Upper lobe of right lung (tissue), 1 donor: Measurements from ENCODE around the gene NME1. TPM values are rescaled to one million over a fixed set of nuclear protein-coding genes. Genes with fewer than 3 reads are reported as not detected.

Source experiments
- ATAC-seq: fragments of 200-7000 bp; cut with Tn5 transposase; one replicate; pipeline ENCODE4 v1.9.1; 2020; ENCODE audit warnings: mild to moderate bottlenecking, moderate library complexity
- DNase-seq: peaks from one replicate; pipeline ENCODE4 v3.0.0-alpha.2; 2020
- H3K27ac ChIP-seq: fragments of 200-600 bp; one replicate; pipeline ENCODE4 v1.8.0; 2022
- H3K27me3 ChIP-seq: fragments of 200-600 bp; one replicate; pipeline ENCODE4 v1.8.0; 2022; ENCODE audit warnings: mild to moderate bottlenecking
- H3K36me3 ChIP-seq: fragments of 200-600 bp; one replicate; pipeline ENCODE4 v1.8.0; 2022
- H3K4me1 ChIP-seq: fragments of 200-600 bp; one replicate; pipeline ENCODE4 v1.8.0; 2022
- H3K4me3 ChIP-seq: fragments of 200-600 bp; one replicate; pipeline ENCODE4 v1.8.0; 2022; ENCODE audit warnings: mild to moderate bottlenecking
- H3K9me3 ChIP-seq: fragments of 200-600 bp; one replicate; pipeline ENCODE4 v1.8.0; 2022
- intact Hi-C: fragments of 100-400 bp; cut with DNase I; formaldehyde crosslinking; loops from one replicate; pipeline ENCODE4 v1.11.0; 2022
- total RNA-seq: library from RNA; stranded (reverse); fragmentation: NEBNext Ultra II Directional; extraction: Animal tissue kit (Norgen Biotek cat#: 25700); gene quantifications from one replicate; pipeline ENCODE4 v1.2.1, GENCODE V29; 2021
- TF ChIP-seq, protein P1 (sequence below): fragments of 200-600 bp; IDR thresholded peaks from one replicate; pipeline ENCODE4 v1.8.0; 2022; ENCODE audit warnings: antibody characterized with exemption
- donor health status: DM: no; HTN: yes; CAD: no; lungs with severe emphysema.

Gene NME1
- total RNA-seq, 1 donor from 2014 or later: 29.4 TPM

DNA sequence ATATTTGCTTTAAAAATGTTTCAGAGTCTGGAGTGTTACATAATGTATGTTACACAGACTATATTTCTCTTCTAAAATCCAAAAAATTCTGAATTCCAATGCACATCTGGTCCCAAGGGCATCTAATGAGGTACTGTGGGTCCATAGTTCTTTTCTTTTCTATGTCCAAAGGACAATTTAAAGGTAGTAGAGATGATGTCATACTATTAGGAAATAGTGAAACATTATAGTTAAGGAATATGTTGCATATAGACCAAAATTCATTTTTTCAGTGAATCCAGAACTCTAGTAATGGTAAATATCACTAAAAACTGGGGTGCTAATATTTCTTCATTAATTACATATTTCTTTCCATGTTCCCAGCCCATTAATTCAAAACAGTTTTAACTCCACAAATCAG lies 35.8 kb downstream of the NME1 start:
- Histone ChIP-seq H3K27ac (no peak overlapping the region), H3K27me3 (no peaks in the 10 kb centered on the region), H3K36me3 (peaks cover 80% of the 10 kb centered on the region), H3K9me3 (no peaks in the 10 kb centered on the region), H3K4me3 (no peak overlapping the region), H3K4me1 (no peaks in the 10 kb centered on the region)
- TF ChIP-seq, protein P1, sequence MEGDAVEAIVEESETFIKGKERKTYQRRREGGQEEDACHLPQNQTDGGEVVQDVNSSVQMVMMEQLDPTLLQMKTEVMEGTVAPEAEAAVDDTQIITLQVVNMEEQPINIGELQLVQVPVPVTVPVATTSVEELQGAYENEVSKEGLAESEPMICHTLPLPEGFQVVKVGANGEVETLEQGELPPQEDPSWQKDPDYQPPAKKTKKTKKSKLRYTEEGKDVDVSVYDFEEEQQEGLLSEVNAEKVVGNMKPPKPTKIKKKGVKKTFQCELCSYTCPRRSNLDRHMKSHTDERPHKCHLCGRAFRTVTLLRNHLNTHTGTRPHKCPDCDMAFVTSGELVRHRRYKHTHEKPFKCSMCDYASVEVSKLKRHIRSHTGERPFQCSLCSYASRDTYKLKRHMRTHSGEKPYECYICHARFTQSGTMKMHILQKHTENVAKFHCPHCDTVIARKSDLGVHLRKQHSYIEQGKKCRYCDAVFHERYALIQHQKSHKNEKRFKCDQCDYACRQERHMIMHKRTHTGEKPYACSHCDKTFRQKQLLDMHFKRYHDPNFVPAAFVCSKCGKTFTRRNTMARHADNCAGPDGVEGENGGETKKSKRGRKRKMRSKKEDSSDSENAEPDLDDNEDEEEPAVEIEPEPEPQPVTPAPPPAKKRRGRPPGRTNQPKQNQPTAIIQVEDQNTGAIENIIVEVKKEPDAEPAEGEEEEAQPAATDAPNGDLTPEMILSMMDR: no peak
- intact Hi-C loops: no loop called here
- DNase-seq (no peak), ATAC-seq (no peak)

DNA sequence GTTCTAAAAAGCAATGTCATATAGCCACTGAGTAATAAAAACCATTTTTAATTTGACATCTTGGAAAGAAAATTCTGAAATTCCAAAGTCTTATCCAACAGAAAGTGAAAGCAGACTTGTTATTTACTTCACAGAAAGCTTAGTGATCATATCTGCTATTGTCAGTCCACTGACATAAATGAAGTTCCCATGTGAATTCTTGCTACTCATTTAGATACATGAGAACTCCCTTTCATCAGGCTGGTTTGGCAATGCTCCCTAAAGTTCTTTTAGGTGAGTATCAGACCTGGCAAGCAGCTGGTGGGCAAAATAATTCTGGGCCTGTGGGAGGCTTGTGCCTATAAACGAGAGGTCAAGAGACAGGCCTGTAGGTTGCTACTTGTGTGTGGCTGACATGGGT lies 36.3 kb downstream of the NME1 start:
- intact Hi-C loops: no loop called here
- no peaks in the 10 kb centered on the region for H3K4me1 ChIP-seq
- no peaks in the 10 kb centered on the region for H3K27me3 ChIP-seq
- no peak overlapping the region for H3K27ac ChIP-seq
- ATAC-seq (no peak), DNase-seq (no peak)
- no peaks in the 10 kb centered on the region for H3K9me3 ChIP-seq
- H3K4me3 ChIP-seq: no peak overlapping the region
- peaks cover 78% of the 10 kb centered on the region for H3K36me3 ChIP-seq
- TF ChIP-seq, protein P1: no peak

DNA sequence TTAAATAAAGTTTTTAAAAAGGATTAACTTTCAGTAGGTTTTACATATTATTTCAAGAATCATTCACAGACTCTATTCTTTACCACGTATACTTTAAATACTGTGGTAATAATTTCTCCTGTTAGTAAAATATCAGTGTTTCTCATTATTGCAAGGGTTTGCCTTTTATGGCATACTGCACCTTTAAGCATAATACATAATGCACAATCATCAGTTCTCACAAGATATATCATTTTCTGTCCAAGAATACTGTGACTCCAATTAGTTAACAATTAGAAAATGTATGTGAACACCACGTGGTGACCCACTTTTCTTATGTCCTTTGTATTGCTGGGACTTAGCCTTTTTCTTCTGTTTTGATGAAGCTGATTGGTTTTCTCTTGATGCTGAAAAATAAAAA lies 38.5 kb downstream of the NME1 start:
- Histone ChIP-seq H3K27ac (no peak overlapping the region), H3K9me3 (no peaks in the 10 kb centered on the region), H3K4me1 (no peaks in the 10 kb centered on the region), H3K36me3 (peaks cover 85% of the 10 kb centered on the region), H3K4me3 (no peak overlapping the region), H3K27me3 (no peaks in the 10 kb centered on the region)
- no peak for DNase-seq
- ATAC-seq: no peak
- TF ChIP-seq, protein P1: no peak
- intact Hi-C loops: no loop called here

DNA sequence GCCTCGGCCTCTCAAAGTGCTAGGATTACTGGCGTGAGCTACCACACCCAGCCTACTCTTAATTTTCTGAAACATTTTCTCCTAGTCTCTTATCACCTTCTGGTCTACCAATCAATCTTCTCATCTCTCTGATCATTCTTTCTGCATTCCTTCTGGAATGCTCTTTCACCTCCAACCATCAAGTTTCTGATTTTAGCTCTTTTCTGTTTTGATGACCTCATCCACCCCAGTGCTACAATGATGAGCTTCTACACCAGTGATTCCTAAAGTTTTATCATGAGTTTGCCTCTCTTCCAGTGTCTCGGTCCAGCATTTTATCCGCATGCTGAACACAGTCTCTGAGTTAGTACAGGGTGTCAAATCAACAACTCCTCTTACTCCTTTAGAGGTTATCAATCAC lies 44.4 kb downstream of the NME1 start:
- intact Hi-C loops: no loop called here

DNA sequence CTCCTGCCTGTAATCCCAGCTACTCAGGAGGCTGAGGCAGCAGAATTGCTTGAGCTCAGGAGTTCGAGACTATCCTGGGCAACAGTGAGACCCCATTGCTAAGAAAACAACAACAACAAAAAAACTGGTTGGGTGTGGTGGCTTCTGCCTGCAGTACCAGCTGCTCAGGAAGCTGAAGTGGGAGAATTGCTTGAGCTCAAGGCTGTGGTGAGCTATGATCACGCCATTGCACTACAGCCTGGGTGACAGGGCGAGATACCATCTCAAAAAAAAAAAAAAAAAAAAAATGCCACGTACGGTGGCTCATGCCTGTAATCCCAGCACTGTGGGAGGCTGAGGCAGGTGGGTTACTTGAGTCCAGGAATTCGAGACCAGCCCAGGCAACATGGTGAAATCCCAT lies 46.9 kb downstream of the NME1 start:
- no peak for DNase-seq
- no peak overlapping the region for H3K4me3 ChIP-seq
- peaks cover 95% of the 10 kb centered on the region for H3K36me3 ChIP-seq
- no peaks in the 10 kb centered on the region for H3K27me3 ChIP-seq
- intact Hi-C loops: no loop called here
- H3K9me3 ChIP-seq: no peaks in the 10 kb centered on the region
- no peaks in the 10 kb centered on the region for H3K4me1 ChIP-seq
- TF ChIP-seq, protein P1: no peak
- ATAC-seq: no peak
- H3K27ac ChIP-seq: no peak overlapping the region

More for the DNA sequence above, 44.4 kb downstream of the NME1 start:
- no peak for DNase-seq
- no peak for ATAC-seq
- TF ChIP-seq, protein P1: no peak
- Histone ChIP-seq H3K27me3 (no peaks in the 10 kb centered on the region), H3K4me1 (no peaks in the 10 kb centered on the region), H3K9me3 (no peaks in the 10 kb centered on the region), H3K36me3 (peaks cover 92% of the 10 kb centered on the region), H3K4me3 (no peak overlapping the region), H3K27ac (no peak overlapping the region)

DNA sequence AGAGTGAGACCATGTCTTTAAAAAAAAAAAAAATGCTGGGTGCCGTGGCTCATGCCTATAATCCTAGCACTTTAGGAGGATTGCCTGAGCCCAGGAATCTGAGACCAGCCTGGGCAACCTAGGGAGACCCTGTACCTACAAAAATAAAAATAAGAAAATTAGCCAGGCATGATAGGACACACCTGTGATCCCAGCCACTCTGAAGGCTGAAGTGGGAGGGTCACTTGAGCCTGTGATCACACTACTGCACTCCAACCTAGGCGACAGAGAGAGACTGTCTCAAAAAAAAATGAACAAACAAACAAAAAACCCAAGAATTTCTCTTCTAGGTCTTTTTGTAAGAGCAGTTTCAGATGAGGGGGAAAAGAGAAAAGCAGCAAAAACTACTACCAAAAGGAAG lies 47.5 kb downstream of the NME1 start:
- Histone ChIP-seq H3K9me3 (no peaks in the 10 kb centered on the region), H3K4me3 (no peak overlapping the region), H3K36me3 (peaks cover 95% of the 10 kb centered on the region), H3K27me3 (no peaks in the 10 kb centered on the region), H3K27ac (no peak overlapping the region), H3K4me1 (no peaks in the 10 kb centered on the region)
- DNase-seq (no peak), ATAC-seq (no peak)
- intact Hi-C loops: no loop called here
- TF ChIP-seq, protein P1: no peak
